DOHH2 (cell line): ENCODE data around the gene POFUT1.

Experiments
- H3F3A ChIP-seq: fragments of 200-600 bp; sonication (generic), shearing (Covaris generic); 2 replicates; pipeline ENCODE4 v1.6.0; 2016; ENCODE audit warnings: antibody characterized with exemption, mild to moderate bottlenecking; ENCODE audit not compliant: control insufficient read depth, insufficient read depth
- H3K27ac ChIP-seq: fragments of 200-600 bp; sonication (generic); 2 replicates; pipeline ENCODE4 v1.5.1; 2014; ENCODE audit warnings: low read depth, mild to moderate bottlenecking, low read length, moderate library complexity
- H3K27me3 ChIP-seq: fragments of 200-600 bp; sonication (generic); 2 replicates; pipeline ENCODE4 v1.6.1; 2014; ENCODE audit warnings: mild to moderate bottlenecking, low read length, mixed read lengths; ENCODE audit not compliant: control insufficient read depth
- H3K36me3 ChIP-seq: fragments of 200-600 bp; sonication (generic); 2 replicates; pipeline ENCODE4 v1.6.1; 2014; ENCODE audit warnings: mild to moderate bottlenecking, low read length, moderate library complexity, mixed read lengths; ENCODE audit not compliant: control insufficient read depth
- H3K4me1 ChIP-seq: fragments of 200-600 bp; sonication (generic); 2 replicates; pipeline ENCODE4 v1.6.1; 2014; ENCODE audit warnings: mild to moderate bottlenecking, low read length, mixed read lengths; ENCODE audit not compliant: control insufficient read depth
- H3K4me2 ChIP-seq: fragments of 200-600 bp; sonication (generic); 2 replicates; pipeline ENCODE4 v1.6.0; 2014; ENCODE audit warnings: mild to moderate bottlenecking, low read length, moderate library complexity
- H3K4me3 ChIP-seq: fragments of 200-600 bp; sonication (generic); 2 replicates; pipeline ENCODE4 v1.5.1; 2014; ENCODE audit warnings: mild to moderate bottlenecking, low read length, mixed read lengths
- H3K79me2 ChIP-seq: fragments of 200-600 bp; sonication (generic); 2 replicates; pipeline ENCODE4 v1.6.1; 2014; ENCODE audit warnings: mild to moderate bottlenecking, low read length, mixed read lengths; ENCODE audit not compliant: control insufficient read depth
- H3K9me2 ChIP-seq: fragments of 200-600 bp; sonication (generic); replicated peaks from 2 replicates; pipeline ENCODE4 v1.6.1; 2014; ENCODE audit warnings: mild to moderate bottlenecking, low read length, mixed read lengths; ENCODE audit not compliant: control insufficient read depth
- H3K9me3 ChIP-seq: fragments of 200-600 bp; sonication (generic); 2 replicates; pipeline ENCODE4 v1.6.1; 2014; ENCODE audit warnings: antibody characterized with exemption, low read length, mixed read lengths; ENCODE audit not compliant: control insufficient read depth, insufficient read depth
- H4K20me1 ChIP-seq: fragments of 200-600 bp; sonication (generic); 2 replicates; pipeline ENCODE4 v1.6.0; 2014; ENCODE audit warnings: low read depth, mild to moderate bottlenecking, antibody characterized with exemption, low read length, moderate library complexity; ENCODE audit not compliant: control insufficient read depth, insufficient read depth
- CTCF ChIP-seq: fragments of 200-600 bp; sonication (generic); IDR thresholded peaks from one replicate; pipeline ENCODE4 v1.5.1; 2014; ENCODE audit warnings: antibody characterized with exemption, mild to moderate bottlenecking, low read depth, low read length; ENCODE audit not compliant: poor library complexity, severe bottlenecking
- EZH2phosphoT487 ChIP-seq: fragments of 200-600 bp; sonication (generic); IDR thresholded peaks from 2 replicates; pipeline ENCODE4 v1.6.1; 2017; ENCODE audit warnings: borderline replicate concordance, mild to moderate bottlenecking, antibody characterized with exemption, low read length, moderate library complexity, mixed read lengths

Gene POFUT1

GRCh38 chr20:32277361-32278198 is 69.9 kb downstream of the POFUT1 start, which contains the start of gene KIF3B:
TSS of gene KIF3B (plus strand) at chr20:32277651. CDS start at chr20:32309778, 32,127 bp downstream.
- no peaks in the 10 kb centered on the region for H3K9me2 ChIP-seq
- peak within 1 kb of the TSS; percentile 72 for H3K4me2 ChIP-seq
- peaks cover 27% of the 10 kb centered on the region for H3K36me3 ChIP-seq
- H3F3A ChIP-seq: peaks cover 17% of the 10 kb centered on the region
- H3K9me3 ChIP-seq: peaks cover 5% of the 10 kb centered on the region; the same call in 1 of the 2 replicates
- H3K27me3 ChIP-seq: no peaks in the 10 kb centered on the region
- peak within 1 kb of the TSS; percentile 88 for H3K4me3 ChIP-seq
- TF ChIP-seq EZH2phosphoT487 (no peak), CTCF (no peak)
- H3K27ac ChIP-seq: peak within 1 kb of the TSS; percentile 52
- H3K4me1 ChIP-seq: peaks cover 82% of the 10 kb centered on the region
- H4K20me1 ChIP-seq: no peaks in the 10 kb centered on the region
- H3K79me2 ChIP-seq: peaks cover 47% of the 10 kb centered on the region

DNA sequence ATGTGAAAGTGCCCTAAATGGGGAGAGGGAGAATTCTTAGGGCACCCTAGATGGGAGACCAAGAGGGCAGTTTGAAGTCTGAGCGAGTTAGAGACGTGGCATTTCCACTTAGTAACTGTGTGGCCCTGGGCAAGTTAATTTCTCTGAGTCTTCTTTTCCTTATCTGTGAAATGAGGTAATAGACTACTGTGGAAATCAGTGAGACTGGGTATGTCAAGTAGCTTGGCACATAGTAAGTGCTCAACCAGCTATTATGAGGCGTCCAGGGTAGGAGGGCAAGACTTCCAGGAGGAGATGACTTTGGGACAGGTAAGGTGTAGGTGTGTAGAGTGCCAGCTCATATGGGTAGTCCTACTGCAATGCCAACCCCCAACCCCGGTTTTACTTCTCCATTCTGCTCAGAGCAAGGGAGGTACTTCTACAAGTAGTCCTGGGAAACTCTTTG is 70.5 kb downstream of the POFUT1 start:
- Histone ChIP-seq H3K27ac (peak overlapping the region; percentile 52), H3K79me2 (peaks cover 54% of the 10 kb centered on the region), H3K4me2 (peak overlapping the region; percentile 72), H3K4me1 (peaks cover 82% of the 10 kb centered on the region), H3K27me3 (no peaks in the 10 kb centered on the region), H4K20me1 (no peaks in the 10 kb centered on the region), H3K36me3 (peaks cover 29% of the 10 kb centered on the region), H3K9me2 (no peaks in the 10 kb centered on the region), H3F3A (peaks cover 12% of the 10 kb centered on the region; the same call in 1 of the 2 replicates), H3K4me3 (peak overlapping the region; percentile 88), H3K9me3 (peaks cover 5% of the 10 kb centered on the region; the same call in 1 of the 2 replicates)
- TF ChIP-seq CTCF (no peak), EZH2phosphoT487 (no peak)

DNA sequence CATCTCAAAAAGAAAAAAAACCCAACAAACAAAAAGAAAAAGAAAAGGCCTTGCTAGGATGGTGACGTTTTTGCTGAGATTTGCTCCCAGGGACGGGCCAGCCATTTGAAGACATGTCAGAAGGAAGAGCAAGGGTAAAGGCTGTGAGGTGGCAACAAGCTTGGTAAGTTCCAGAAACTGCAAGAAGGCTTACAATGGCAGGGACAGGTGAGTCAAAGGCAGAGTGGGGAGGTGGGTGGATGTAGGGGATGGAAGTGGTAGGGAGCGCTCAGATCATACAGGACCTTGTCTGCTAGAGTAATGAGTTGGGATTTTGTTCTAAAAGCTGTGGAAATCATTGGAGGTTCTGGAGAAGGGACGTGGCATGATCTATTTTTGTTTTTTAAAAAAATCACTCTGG is 74.0 kb downstream of the POFUT1 start:
- Histone ChIP-seq H3K4me2 (peak overlapping the region; percentile 79), H3K4me1 (peaks cover 88% of the 10 kb centered on the region), H3K9me2 (no peaks in the 10 kb centered on the region), H3K27me3 (no peaks in the 10 kb centered on the region), H3K27ac (peak overlapping the region; percentile 99; the same call in 1 of the 2 replicates), H3K36me3 (peaks cover 40% of the 10 kb centered on the region), H3K9me3 (no peaks in the 10 kb centered on the region), H3F3A (peaks cover 26% of the 10 kb centered on the region), H3K79me2 (peaks cover 70% of the 10 kb centered on the region), H4K20me1 (no peaks in the 10 kb centered on the region), H3K4me3 (peak overlapping the region; percentile 5; the same call in 1 of the 2 replicates)
- TF ChIP-seq CTCF: no peak
- no peak for TF ChIP-seq EZH2phosphoT487
